ENCODE results near the gene EPHB1. TPM values are rescaled to one million over a fixed set of nuclear protein-coding genes. Genes with fewer than 3 reads are reported as not detected.

Gene EPHB1
- total RNA-seq, 1 donor from 2014 or later: 3.8 TPM

GRCh38 chr3:135235541-135235940 is 440.5 kb downstream of the EPHB1 start:
- CTCF ChIA-PET: no interaction called here
- no peak for ATAC-seq (ENCODE audit: low read depth)

GRCh38 chr3:135237371-135238143 is 442.5 kb downstream of the EPHB1 start:
- ChIA-PET CTCF (no interaction called here), POLR2A (no interaction called here)
- Mint-ChIP-seq H3K4me1 (no peaks in the 10 kb centered on the region), H3K27me3 (no peaks in the 10 kb centered on the region), H3K36me3 (ENCODE audit: low read depth) (no peaks in the 10 kb centered on the region), H3K27ac (no peak overlapping the region), H3K4me3 (no peak overlapping the region), H3K9me3 (peaks cover 4% of the 10 kb centered on the region)
- intact Hi-C loops (cut with micrococcal nuclease): no loop called here
- no peak for ATAC-seq (ENCODE audit: low read depth)
- no peak for DNase-seq
- no peak for TF ChIP-seq CTCF (IDR thresholded peaks at IDR 0.05)

More at GRCh38 chr3:135235541-135235940, 440.5 kb downstream of the EPHB1 start:
- intact Hi-C loops (cut with micrococcal nuclease): no loop called here
- POLR2A ChIA-PET: no interaction called here
- no peaks in the 10 kb centered on the region for H3K4me1 Mint-ChIP-seq
- no peak overlapping the region for H3K27ac Mint-ChIP-seq
- peaks cover 4% of the 10 kb centered on the region for H3K9me3 Mint-ChIP-seq
- no peak overlapping the region for H3K4me3 Mint-ChIP-seq
- no peak for TF ChIP-seq CTCF (IDR thresholded peaks at IDR 0.05)
- no peak for DNase-seq
- H3K36me3 Mint-ChIP-seq (ENCODE audit: low read depth): no peaks in the 10 kb centered on the region
- no peaks in the 10 kb centered on the region for H3K27me3 Mint-ChIP-seq

- POLR2A ChIA-PET: no interaction called here
Observed at GRCh38 chr3:135238236-135238830, 443.3 kb downstream of the EPHB1 start.

GRCh38 chr3:135238871-135239614 is 444.0 kb downstream of the EPHB1 start:
- H3K27me3 Mint-ChIP-seq: no peaks in the 10 kb centered on the region
- H3K9me3 Mint-ChIP-seq: peaks cover 4% of the 10 kb centered on the region
- intact Hi-C loops (cut with micrococcal nuclease): no loop called here
- H3K4me3 Mint-ChIP-seq: no peak overlapping the region
- CTCF ChIA-PET: no interaction called here
- DNase-seq (no peak), ATAC-seq (ENCODE audit: low read depth) (no peak)
- H3K36me3 Mint-ChIP-seq (ENCODE audit: low read depth): no peaks in the 10 kb centered on the region
- H3K27ac Mint-ChIP-seq: no peak overlapping the region
- TF ChIP-seq CTCF (IDR thresholded peaks at IDR 0.05): no peak
- POLR2A ChIA-PET: no interaction called here
- no peaks in the 10 kb centered on the region for H3K4me1 Mint-ChIP-seq

More at GRCh38 chr3:135238236-135238830, 443.3 kb downstream of the EPHB1 start:
- intact Hi-C loops (cut with micrococcal nuclease): no loop called here
- TF ChIP-seq CTCF (IDR thresholded peaks at IDR 0.05): no peak
- CTCF ChIA-PET: no interaction called here
- no peak for ATAC-seq (ENCODE audit: low read depth)
- Mint-ChIP-seq H3K27ac (no peak overlapping the region), H3K27me3 (no peaks in the 10 kb centered on the region), H3K4me3 (no peak overlapping the region), H3K36me3 (ENCODE audit: low read depth) (no peaks in the 10 kb centered on the region), H3K9me3 (peaks cover 4% of the 10 kb centered on the region), H3K4me1 (no peaks in the 10 kb centered on the region)
- no peak for DNase-seq

- intact Hi-C loops (cut with micrococcal nuclease): no loop called here
- no peak overlapping the region for H3K4me3 Mint-ChIP-seq
- H3K4me1 Mint-ChIP-seq: no peaks in the 10 kb centered on the region
- ChIA-PET POLR2A (no interaction called here), CTCF (no interaction called here)
- ATAC-seq (ENCODE audit: low read depth) (no peak), DNase-seq (no peak)
- no peak for TF ChIP-seq CTCF (IDR thresholded peaks at IDR 0.05)
- H3K36me3 Mint-ChIP-seq (ENCODE audit: low read depth): no peaks in the 10 kb centered on the region
- no peaks in the 10 kb centered on the region for H3K9me3 Mint-ChIP-seq
- no peaks in the 10 kb centered on the region for H3K27me3 Mint-ChIP-seq
- no peak overlapping the region for H3K27ac Mint-ChIP-seq
Observed at GRCh38 chr3:135239615-135239884, 444.5 kb downstream of the EPHB1 start.
